ENCODE results near the gene MCRS1.
"Not testable (repeated sequence)": the region's sequence is repeated elsewhere in the genome, so short reads cannot be mapped to it uniquely, and the experiment has no call there.

MCRS1 gene

DNA sequence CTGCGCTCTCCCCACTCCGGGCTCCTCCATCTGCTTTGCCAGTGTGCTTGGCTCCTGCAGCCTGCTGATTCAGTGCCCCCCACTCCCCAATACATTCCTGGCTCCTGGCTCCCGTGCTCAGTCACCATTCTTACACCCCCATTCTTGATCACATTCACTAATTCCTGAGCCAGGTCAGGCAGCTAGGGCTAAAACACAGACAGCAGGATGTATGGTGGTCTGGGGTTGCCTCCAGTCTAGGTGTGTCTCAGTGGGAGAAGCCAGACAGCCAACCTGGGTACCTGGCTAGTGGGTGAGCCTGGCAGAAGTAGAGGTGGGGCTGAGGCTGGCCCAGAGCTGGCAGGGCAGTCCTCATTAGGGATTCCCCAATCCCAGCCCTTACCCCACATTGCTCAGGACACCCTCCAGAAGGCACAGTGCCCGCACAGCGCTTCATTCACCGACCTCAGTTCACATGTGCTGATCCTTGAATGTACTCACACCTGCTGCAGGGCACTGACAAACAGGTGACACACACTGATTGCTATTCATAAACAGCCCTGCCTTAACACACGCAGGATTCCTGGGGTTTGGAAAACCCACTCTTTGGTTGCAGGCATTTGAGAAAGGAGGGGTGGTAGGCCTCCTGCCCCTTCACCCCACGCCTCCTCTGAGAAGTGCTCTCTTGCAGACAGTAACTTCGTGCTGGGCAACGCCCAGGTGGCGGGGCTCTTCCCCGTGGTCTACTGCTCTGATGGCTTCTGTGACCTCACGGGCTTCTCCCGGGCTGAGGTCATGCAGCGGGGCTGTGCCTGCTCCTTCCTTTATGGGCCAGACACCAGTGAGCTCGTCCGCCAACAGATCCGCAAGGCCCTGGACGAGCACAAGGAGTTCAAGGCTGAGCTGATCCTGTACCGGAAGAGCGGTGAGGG is 27.5 kb downstream of the MCRS1 start:
- DNase-seq: no peak

DNA sequence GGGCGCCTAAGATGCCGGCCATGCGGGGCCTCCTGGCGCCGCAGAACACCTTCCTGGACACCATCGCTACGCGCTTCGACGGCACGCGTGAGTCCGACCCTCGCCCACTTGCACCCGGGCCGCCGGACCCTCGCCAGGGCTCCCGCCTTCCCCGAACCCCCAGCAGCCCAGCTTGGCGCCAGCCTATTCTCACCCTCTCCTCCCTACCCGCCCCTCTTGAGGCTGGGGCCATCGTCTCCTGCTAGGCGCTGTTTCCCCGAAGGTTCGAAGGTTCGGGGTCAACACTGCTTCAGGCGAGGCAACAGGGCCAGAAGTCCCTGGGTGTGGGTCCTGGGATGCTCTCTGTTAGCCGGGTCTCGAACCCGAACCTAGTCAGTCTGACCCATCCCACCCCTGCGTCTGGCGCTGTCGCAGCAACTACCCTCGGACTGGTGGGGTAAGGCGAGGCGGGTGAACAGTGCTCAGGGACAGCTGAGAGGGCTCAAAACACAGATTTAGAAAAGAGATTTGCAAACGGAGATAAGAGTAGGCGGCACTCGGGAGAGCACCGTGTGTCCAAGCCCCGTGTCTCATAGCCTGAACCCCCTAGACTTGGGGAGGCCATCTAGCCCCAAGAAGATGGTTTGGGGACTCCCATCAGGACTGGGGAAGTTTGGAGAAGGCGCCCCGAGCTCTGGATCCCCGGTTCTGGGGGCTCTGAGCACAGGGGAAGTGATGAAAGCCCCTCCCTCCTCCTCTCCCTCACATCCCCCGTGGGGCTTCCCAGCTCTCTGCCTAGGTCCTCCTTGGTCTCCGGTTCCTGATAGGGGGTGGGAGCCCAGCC is 28.3 kb downstream of the MCRS1 start:
- no peak for DNase-seq

GRCh38 chr12:49538510-49539403 is 29.2 kb downstream of the MCRS1 start, which contains the start of gene KCNH3:
Gene KCNH3 (plus strand): TSS chr12:49539030. CDS start chr12:49539417, 387 bp downstream.
- DNase-seq: peak; percentile 87

DNA sequence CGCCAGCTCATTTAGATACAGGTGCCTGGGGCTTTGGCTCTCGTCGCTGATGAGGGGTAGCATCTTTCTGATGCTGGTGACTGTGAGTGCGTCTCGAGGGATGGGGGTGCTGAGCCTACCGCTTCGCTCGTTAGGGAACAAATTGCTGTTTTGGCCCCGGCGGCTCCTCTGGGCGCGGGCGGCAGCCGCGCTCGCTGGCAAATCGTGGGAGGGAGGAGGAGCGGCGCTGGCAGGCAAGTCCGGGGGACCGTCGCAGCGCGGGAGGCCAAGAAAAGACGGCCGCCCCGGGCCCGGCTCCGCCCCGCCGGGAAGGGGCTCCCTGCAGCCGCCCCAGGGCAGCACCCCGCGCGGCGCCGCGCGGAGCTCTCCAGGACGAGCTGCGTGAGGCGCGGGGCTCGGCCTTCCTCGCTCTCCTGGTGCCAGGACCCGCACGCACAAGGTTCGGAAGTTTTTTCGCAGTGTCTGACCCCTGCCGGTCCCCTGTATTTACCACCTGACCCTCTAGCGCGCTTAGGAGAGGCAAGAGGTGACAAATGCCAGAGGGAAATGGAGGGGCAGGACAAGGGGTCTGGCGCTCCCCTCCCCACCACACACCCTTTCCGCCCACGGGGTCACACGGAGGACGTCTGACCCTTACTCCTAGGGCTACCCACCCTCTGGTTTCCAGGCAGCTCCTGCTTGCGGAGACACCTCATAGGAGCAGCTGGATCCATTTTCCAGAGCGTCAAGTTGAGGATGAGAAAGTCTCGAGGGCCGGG is 30.0 kb downstream of the MCRS1 start:
- DNase-seq: peak; percentile 56

- DNase-seq: no peak
These were observed 30.7 kb downstream of the MCRS1 start for GRCh38 chr12:49537231-49537751.

GRCh38 chr12:49536526-49537071 is 31.3 kb downstream of the MCRS1 start:
- DNase-seq: no peak

GRCh38 chr12:49535921-49536525 is 31.9 kb downstream of the MCRS1 start:
- no peak for DNase-seq

GRCh38 chr12:49534731-49535278 is 33.1 kb downstream of the MCRS1 start:
- DNase-seq: no peak

DNA sequence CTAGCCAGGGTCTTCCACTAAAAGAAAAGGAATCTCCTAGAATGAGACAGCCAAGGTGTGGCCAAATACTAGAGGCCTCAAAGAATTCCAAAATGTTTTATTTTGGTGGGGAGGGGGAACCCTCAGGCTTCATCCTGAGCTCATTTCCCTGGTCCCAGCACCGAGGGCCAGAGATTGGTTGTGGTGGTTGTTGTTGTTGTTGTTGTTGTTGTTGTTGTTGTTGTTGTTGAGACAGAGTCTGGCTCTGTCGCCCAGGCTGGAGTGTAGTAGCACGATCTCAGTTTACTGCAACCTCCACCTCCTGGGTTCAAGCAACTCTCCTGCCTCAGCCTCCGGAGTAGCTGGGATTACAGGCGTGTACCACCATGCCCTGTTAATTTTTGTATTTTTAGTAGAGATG is 33.8 kb downstream of the MCRS1 start:
- DNase-seq: not testable (repeated sequence)

- no peak for DNase-seq
These were observed 34.6 kb downstream of the MCRS1 start for GRCh38 chr12:49533331-49533730.

DNA sequence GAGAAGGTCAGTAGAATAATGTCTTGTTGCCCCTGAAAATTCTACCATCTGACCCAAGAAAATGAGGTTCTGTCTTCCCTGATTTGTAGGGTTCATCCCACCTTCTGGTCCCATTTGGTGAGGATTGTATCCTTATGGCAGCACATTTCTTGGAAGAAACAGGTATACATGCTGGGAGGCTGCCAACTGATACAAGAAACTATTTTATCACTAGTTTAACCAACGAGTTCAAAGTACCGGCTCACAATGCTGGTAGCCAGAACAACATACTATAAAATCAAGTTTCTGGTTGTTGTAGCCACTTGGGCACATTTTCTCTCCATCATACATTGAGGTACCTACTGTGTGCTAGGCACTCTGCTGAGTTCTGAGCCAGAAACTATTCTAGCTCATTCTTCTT is 36.2 kb downstream of the MCRS1 start:
- DNase-seq: no peak

- DNase-seq: no peak
These were observed 38.5 kb downstream of the MCRS1 start for GRCh38 chr12:49529414-49529813.

GRCh38 chr12:49527361-49528130 is 40.4 kb downstream of the MCRS1 start:
- DNase-seq: no peak

- no peak for DNase-seq
These were observed 42.0 kb downstream of the MCRS1 start for GRCh38 chr12:49525942-49526341.

GRCh38 chr12:49524660-49525324 is 43.1 kb downstream of the MCRS1 start:
- no peak for DNase-seq

DNA sequence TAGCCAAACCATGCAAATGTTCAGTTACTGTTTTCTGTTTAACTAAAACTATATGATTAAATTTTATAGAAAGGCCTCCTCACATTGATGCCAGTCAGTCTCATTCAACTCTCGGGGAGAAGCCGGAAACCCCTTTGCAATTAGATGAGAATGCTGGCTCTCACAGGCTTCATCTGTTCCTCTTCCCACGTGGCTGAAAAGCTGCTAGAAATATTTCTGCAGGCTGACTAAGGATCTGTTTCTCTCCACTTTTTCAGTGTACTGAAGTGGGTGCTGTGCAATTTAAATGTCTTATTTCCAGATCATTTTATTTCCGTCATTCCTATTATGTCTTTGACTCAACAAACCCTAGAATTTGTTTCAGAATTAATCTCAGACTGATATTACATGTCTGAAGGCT is 46.6 kb downstream of the MCRS1 start:
- DNase-seq: no peak

GRCh38 chr12:49519574-49519936 is 48.4 kb downstream of the MCRS1 start:
- DNase-seq: no peak

- no peak for DNase-seq
These were observed 48.9 kb downstream of the MCRS1 start for GRCh38 chr12:49518914-49519573.

DNA sequence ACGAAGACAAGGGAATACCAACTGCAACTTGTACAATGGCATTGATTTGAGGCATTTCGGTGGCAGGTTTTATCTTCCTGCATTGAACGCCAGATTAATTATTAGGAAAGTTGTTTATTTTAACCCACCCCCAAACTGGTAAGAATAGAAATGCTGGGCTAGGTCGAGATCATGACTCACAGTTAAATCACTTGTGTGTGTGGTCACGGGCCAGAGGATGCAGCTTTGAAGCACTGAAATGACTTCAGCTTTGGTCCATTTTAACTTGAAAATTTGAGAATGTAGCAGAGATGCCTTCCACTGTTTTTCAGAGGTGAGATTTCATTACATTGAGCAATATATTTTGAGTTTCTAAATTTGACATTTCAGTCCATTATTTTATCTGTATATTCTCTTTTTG is 52.7 kb downstream of the MCRS1 start:
- no peak for DNase-seq

All from stimulated activated CD4-positive, alpha-beta T cell treated with anti-CD3 and anti-CD28 coated beads, Interleukin-15, amount 100 ng/mL, for 24 hours (primary cell).